Stimulated activated CD8-positive, alpha-beta memory T cell treated with anti-CD3 and anti-CD28 coated beads, Interleukin-2, amount 100 ng/mL, for 48 hours (primary cell): ENCODE results near the gene CALN1.
"Not testable (repeated sequence)": the region's sequence is repeated elsewhere in the genome, so short reads cannot be mapped to it uniquely, and the experiment has no call there.

ENCODE experiments used
- DNase-seq, 2 donors: peaks; one replicate each; pipeline ENCODE4 v3.0.0-alpha.2; 2020; ENCODE audit warnings: low read depth in 2 of 2

The CALN1 gene

GRCh38 chr7:71867626-71868025 lies 544.5 kb downstream of the CALN1 start:
- no peak for DNase-seq

GRCh38 chr7:71865172-71865571 lies 547.0 kb downstream of the CALN1 start:
- no peak for DNase-seq

GRCh38 chr7:71864130-71864529 lies 548.0 kb downstream of the CALN1 start:
- no peak for DNase-seq

- DNase-seq: no peak
Observed at GRCh38 chr7:71860572-71860971, 551.6 kb downstream of the CALN1 start.

- no peak for DNase-seq
Observed at GRCh38 chr7:71857338-71857737, 554.8 kb downstream of the CALN1 start.

DNA sequence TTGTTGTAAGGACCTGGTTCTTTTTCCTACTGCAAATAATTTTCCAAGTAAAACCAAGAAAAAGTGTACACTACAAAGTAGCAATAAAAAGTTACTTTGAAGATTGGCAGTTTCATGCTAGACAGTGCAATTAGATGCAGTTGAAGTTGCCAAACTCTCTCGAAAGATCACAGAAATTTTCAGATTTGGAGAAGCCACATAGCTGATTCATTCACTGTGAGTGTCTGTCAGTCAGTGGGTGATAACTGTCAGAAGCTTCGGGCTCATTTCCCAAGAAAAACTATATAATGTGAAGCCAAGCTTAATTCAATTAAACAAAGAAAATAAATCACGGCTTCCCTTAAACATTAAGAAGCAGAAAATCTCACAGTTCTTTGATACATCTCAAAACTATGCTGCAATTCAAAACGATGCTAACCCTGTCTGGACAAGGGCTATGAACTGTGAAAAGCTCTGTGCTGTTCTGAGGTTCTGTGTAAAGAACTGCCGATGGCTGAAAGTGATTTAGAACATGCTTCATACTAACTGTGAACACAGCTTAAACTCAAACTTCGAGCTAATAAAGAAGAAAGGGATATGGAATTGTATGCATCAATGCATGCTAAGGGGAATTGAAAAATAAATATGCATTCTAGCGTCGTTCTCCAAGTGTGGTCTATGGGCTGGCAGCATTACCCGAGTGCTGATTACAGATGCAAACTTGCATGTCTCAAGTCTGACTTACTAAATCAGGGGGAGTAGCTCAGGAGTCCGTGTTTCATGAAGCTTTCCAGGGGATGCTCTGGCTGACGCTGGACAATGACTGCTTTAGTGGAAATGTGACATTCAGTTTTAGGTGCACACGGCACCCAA lies 557.4 kb downstream of the CALN1 start:
- no peak for DNase-seq

- DNase-seq: no peak
Observed at GRCh38 chr7:71851776-71852498, 560.2 kb downstream of the CALN1 start.

DNA sequence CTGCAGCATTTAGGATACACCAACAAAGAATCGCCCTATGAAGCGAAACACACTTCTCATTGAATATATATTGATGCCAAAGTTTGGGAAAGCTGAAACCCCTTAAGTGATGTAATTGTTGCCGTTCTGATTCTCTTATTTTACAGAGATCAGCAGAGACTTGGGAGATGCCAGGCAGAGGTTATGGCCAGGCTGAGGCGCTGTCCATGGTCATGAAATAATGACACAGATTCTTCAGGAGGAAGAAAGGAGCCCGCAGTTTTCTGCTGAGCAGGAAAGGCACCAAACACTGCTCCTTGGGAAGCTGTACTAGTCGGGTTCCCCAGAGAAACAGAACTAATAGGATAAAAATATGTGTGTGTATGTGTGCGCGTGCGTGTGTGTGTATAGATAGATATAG lies 566.0 kb downstream of the CALN1 start:
- no peak for DNase-seq

GRCh38 chr7:71843676-71844075 lies 568.5 kb downstream of the CALN1 start:
- DNase-seq: no peak

- no peak for DNase-seq
Observed at GRCh38 chr7:71842786-71843185, 569.4 kb downstream of the CALN1 start.

- no peak for DNase-seq
Observed at GRCh38 chr7:71842381-71842780, 569.8 kb downstream of the CALN1 start.

GRCh38 chr7:71835056-71835455 lies 577.1 kb downstream of the CALN1 start:
- DNase-seq: no peak

DNA sequence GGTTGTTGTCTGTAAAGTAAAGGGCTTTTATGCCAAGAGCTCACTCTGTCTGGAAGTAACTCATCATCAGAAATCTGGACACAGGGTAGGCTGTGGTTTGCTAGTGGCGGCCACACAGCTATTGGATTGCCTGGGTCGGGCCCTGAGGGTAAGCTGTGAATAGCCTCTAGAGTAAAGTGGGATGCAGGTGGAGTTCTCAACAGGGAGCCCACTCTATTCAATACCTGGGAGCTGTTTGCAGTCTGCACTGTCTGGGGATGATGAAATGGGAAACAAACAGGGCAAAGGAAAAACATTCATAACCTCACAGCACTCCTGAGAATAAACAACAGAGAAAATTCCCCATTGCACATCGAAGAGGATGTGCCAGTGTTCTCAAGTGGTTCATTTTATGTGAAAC lies 582.6 kb downstream of the CALN1 start:
- no peak for DNase-seq

GRCh38 chr7:71828361-71828760 lies 583.8 kb downstream of the CALN1 start:
- DNase-seq: no peak

- DNase-seq: no peak
Observed at GRCh38 chr7:71826141-71826540, 586.0 kb downstream of the CALN1 start.

- DNase-seq: no peak
Observed at GRCh38 chr7:71824006-71824760, 588.0 kb downstream of the CALN1 start.

DNA sequence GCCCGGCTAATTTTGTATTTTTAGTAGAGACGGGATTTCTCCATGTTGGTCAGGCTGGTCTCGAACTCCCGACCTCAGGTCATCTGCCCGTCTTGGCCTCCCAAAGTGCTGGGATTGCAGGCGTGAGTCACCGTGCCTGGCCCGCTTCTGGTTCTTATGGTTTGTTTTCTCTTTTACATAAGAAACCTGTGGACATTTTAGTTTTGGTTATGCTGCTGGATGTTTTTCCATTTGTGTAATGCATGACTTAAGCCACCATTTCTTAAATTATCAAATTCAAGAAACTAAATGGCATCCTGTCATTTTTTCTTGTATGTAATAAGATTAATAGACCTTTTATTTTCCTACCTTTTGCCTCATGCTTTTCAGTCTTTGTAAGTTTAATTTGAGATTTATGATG lies 589.7 kb downstream of the CALN1 start:
- not testable (repeated sequence) for DNase-seq

- DNase-seq: no peak
Observed at GRCh38 chr7:71817916-71818315, 594.2 kb downstream of the CALN1 start.

DNA sequence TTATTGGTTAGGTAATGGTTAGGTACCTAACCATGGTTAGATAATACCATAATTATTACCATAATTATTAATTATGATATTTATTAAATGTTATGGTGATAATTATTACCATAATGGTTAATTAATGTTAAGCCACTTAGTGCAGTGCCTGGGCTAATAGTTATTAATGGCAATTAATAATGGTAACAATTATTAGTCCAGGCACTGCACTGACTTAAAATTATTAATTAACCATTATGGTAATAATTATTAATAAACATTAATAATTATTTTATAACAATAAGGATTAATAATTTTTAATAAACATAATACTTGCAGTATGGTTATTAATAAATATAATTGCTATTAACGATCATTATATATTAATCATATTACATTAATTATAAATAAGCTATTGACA lies 604.0 kb downstream of the CALN1 start:
- no peak for DNase-seq

DNA sequence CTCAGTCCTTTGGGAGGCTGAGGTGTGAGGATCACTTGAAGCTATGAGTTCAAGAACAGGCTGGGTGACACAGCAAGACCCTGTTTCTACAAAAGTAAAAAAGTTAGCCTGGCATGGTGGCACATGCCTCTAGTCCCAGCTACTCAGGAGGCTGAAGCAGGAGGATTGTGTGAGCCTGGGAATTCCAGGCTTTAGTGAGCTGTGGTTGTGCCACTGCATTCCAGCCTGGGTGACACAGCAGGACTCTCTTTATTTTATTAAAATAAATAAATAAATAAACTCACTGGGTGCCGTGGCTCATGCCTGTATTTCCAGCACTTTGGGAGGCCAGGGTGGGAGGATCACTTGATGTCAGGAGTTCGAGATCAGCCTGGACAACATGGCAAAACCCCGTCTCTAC lies 607.9 kb downstream of the CALN1 start:
- DNase-seq: no peak

DNA sequence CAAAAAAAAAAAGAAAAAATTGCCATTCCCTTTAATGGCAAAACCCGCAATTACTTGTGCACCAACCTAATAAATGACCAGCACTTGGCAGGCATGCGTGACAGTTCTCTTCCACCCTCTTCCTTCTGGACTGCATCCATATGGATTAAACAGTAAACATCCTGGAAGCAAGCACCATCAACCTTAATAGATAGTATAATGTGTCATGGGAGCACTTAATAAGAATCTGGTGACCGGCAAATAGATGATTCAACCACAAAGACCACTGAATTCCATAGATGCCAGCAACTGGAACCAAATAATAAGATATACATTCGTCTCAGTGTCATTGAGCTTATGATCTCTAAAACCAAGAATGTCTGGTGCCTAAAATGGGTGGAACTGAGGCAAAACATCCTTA lies 610.2 kb downstream of the CALN1 start:
- no peak for DNase-seq

GRCh38 chr7:71800321-71800720 lies 611.8 kb downstream of the CALN1 start:
- no peak for DNase-seq

- no peak for DNase-seq
Observed at GRCh38 chr7:71795410-71795809, 616.7 kb downstream of the CALN1 start.
